HuH-7.5 (cell line): ENCODE data around the gene MARK1.

Experiments used
- DNase-seq: peaks from one replicate; pipeline ENCODE4 v3.0.0; 2011; ENCODE audit warnings: low spot score

MARK1 gene

DNA sequence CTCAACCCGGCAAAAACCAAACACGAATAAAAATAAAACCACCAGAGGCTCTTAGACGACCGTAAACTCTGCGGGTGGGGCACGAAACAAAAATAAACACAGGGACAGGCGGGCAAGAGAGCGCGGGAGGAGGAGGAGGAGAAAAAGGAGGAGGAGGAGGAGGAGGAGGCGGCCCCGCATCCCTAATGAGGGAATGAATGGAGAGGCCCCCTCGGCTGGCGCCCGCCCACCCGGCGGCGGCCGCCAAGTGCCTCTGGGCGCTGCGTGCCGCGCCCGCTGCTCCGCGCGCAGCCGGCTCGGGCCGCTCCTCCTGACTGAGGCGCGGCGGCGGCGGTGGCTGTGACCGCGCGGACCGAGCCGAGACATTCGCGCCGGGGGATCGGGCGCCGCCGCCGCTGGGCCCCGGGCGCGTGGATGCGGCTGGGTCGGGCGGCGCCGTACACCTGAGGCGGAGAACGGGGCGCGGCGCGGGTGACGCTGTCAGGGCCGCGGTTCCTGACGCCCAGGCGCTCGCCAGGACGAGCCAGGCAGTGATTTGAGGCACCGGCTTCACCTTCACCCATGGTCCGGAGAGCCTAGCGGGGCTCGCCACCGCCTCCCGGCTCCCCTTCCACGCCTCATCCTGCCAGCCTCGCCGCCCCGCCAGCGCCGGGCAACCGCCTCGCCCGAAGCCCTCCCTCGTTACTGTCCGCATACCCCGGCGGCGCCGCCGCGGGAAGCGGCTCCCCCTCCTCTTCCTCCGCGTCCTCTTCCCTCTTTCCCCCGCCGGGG lies at the start of gene MARK1:
MARK1 (plus strand) TSS at position 229 of the 771 bp plus-strand sequence. CDS start 687 bp downstream, outside the sequence.
- DNase-seq = peak; percentile 36

DNA sequence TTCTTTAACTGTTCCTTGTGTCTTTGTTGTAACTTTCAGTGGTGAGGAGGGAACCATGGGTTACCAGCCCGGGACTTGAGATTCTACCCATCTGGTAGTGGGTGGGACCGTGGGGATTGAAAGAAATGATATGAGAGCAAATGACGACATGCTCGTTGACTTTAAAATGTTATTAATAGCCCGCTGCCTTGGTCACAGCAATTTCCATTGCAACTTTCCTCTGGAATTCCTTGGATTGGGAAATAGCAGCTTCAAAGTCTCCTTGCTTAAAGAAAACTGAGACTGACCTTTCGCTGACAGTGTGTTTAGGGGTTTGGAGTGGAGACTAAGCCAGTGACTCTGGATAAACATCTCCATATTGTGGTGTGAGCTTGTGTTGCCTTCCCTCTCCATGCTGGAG lies 44.2 kb upstream of the MARK1 start:
- DNase-seq = no peak

DNA sequence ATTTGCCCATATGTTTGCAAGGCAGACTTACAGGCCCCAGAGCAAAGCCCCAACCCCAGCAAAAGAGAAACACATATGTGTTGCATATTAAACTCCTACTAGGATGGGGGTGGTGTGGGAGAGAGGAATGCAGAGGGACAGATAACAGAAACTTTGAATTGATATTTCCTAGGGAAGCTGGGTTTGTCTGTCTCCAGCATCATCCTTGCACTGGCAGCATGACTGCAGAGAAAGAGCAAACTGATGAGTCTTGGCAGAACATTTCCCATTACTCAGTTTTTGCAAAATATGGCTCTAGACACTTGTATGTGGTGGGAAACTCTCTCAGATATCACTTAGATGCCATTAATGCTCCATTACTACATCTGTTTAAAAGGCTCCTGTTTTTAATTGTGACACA lies 43.8 kb upstream of the MARK1 start:
- DNase-seq = no peak

DNA sequence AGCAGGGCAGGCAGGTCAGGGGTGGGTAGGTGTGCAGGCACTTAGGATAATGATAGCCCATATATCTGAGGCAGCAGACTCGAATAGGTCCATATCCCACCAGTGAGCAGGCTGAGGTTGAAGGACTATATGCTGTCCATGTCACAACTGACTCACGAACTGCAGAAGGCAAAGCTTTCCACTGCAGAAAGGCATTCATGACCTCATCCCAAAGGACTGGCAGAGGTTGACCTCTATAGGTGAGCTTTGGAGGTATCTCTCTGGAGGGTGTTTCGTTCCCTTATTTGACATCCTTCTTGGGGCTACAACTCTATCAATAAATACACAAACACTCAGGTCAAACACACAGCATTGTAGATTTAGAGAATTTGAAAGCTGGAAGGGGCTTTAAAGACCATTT lies 42.8 kb upstream of the MARK1 start:
- DNase-seq = no peak

DNA sequence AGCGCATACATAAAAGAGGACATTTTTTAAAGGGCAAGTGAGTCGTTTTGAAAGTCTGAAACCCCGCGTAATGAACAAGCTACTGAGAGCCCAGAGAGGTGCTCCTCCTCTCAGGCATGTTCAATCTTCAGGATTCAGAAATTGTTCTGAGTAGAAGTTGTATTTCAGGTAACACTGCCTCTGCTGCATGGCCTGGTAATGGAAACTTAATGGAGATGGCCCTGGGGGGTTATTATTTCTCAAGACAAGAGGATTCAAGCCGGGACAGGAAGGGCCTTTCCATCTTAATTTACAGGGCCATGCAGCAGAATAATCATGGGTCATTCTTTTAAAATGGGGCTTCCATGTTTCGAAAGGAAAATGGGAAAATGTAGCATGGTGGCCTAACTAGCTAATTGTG lies 42.1 kb upstream of the MARK1 start:
- no peak for DNase-seq

DNA sequence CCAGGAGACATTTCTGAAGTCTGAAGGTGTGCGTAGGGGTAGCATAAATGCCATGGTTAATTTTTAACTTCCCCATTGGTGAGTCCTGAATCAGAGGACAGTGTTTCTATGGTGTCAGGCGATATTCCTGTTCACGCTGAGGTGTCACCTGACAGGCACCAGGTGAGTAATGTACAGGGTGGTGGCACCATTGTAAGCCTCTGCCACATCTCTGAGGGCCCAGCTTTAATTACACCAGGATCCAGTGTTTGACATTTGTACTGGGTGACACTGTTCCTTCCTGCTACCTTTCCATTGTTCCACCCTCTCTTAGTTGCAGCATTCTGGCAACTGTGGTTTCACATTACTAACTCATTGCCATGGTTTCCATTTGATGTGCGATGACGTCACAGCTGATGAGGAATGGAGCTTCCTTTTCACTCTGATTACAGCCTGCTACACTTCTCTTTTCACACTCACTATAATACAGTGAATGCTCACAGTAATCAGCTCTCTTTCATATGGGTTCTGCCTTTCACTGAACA lies 40.6 kb upstream of the MARK1 start:
- DNase-seq = no peak

DNA sequence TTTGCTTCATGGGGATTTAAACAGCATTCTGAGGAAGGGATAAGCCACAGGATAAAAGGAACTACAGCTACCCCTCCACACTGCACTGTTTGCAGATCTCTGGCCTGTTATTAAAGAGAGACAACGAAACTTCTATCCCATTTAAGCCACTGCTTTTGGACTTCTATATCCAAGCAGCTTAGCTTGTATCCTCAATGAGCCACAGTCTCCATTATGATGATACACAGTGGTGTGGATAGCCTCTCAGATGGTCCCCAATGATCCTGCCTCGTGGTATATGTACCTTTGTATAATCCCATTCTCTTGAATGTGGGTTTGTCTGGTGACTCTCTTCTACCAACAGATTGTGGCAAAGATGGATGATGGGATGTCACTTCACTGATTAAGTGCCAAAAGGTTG lies 36.0 kb upstream of the MARK1 start:
- no peak for DNase-seq

DNA sequence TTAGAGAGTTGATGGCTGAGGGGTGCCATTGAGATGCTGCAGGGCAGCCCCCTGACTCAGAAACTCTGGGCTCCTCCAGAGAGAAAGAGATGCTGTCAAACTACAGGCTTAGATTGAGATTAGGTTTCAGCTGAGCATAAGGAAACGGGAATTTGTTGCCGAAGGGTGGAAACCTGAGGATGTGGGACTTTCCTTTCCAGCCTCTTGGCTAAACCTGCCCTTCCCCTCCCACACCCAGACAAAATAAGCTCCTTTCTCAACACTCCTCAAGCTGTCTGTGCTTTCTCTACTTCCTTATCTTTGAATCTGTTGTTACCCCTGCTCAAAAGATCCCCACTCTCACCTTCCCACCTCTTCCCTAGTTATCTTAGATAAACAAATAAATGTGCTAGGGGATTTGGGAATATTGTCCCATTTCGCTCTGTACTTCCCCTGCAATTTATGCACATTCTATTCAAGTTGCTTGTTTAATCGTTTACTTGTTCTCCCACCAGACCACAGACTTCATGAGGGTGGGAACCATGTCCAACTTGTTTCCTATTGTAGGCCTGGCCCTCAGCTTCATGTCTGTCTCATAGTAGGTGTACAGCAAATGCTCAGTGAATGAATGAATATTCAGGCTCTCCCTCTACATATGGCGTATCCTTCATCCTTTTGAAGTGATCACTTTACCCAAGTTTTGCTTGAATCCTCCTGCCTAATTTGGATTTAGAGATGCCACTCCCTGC lies 30.6 kb upstream of the MARK1 start:
- DNase-seq = no peak

DNA sequence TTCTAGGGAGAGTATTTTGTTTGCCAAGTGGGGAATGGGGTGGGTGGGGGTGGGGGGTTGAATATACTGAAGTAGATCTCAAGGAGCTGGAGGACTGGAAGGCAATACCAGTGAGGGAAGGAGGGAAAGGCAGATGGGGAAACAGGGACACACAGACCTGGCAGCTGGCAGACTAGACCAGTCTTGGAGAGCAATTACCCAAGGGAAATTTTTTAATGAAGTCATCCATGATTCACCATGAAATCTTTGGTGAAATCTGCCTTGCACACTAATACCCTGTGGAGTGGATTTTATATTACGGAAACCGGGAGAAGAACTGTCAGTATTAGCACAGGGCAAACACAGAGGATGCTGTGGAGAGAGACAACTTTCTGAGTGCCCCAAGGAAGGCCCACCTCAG lies 29.7 kb upstream of the MARK1 start:
- DNase-seq = no peak

DNA sequence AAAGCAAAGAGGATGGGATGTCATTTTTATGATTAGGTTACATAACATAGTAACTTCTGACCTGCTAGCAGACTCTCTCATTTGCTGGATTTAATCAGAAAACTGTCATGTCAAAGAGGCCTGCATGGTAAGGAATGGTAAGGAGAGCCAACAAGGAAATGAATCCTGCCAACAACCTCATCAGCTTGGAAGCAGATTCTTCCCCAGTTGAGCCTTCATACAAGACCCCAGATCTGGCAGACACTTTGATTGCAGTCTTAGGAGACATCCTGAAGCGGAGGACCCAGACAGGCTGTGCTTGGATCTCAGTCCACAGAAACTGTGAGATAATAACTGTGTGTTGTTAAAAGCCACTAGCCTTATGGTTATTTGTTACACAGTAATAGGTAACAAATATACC lies 27.6 kb upstream of the MARK1 start:
- no peak for DNase-seq

DNA sequence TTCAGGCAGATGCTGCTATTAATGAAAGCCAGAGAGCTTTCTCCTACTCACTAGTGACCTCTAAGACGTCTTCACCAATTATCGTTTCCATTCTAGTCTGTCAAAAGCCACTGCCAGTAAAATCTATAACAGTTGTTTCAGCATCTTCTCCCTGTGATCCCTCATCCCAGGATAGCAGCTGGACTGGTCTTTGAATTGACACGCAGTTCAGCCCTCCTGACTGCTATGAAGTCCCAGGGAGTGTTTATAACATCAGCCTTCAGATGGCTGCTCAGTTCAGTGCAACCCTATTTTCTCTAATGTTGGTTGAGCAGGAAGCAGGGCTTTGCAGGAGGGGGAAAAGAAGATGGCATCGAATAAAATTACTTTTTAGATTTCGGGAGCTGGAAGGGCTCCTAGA lies 23.6 kb upstream of the MARK1 start:
- no peak for DNase-seq

DNA sequence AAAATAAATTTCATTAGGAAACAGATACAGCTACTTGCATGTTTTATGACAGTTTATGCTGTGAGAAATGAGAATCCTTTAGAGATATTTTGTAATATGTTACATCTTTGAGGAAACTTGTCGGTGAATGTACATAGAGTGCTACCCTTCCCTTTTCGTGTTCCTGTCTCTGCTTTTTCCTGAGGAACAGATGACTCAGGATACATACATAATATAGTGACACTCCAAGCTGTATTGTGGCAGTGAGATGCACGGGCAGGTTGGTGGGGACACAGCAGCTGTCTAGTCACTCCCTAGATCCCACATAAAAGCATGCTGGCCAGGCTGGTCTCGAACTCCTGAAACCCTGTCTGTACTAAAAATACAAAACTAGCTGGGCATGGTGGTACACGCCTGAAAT lies 20.9 kb upstream of the MARK1 start:
- DNase-seq = no peak

DNA sequence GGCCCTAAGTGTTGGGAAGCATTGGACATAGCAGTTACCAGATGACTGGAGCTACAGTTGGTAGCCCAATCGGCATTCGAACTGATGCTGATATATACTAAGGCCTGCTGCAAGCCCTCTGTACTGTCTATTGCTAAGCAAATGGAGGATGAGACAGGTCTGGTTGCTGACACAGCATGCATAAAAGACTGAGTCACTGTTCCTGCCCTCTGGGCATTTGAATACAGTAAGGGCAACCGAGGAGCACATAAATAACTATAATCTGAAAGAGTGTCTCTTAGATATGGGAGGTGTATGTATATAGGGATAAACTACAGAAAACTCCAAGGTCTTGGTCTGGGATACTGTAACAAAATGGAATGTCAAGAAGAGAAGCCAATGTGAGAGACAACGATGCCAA lies 16.8 kb upstream of the MARK1 start:
- no peak for DNase-seq

DNA sequence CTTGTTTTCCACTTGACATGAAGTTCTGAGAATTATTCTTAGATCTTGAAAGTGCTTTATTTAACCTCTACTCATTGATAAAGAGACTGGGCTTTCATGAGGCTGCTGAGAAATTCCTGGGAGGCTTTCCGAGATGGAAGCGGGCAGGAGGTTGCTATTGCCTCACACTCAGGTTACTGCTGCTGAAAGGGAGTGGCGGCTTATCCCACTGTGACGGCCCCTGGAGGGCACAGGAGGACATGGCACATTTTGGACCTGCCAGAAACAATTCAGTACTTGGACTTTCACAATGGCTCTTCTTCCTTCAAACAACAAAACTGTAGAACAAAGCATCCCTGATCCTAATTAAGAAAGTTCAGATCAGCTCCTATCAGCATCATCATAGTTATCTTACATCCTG lies 16.2 kb upstream of the MARK1 start:
- no peak for DNase-seq

DNA sequence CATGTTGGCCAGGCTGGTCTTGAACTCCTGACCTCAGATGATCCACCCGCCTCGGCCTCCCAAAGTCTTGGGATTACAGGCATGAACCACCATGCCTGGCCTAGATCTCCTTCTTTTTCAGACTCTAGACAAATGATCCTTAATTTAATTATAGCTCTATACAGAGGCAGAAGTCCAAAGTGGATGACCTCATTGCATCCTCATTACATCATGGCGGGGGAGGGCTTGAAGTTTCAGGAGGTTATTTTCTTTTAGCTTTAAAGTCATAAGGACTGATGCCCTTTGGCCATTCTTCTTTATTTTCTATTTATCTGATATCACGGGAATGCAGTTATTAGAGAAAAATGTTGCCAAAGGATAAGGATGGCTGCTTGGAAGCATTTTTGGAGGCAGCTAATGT lies 14.1 kb upstream of the MARK1 start:
- DNase-seq = no peak

DNA sequence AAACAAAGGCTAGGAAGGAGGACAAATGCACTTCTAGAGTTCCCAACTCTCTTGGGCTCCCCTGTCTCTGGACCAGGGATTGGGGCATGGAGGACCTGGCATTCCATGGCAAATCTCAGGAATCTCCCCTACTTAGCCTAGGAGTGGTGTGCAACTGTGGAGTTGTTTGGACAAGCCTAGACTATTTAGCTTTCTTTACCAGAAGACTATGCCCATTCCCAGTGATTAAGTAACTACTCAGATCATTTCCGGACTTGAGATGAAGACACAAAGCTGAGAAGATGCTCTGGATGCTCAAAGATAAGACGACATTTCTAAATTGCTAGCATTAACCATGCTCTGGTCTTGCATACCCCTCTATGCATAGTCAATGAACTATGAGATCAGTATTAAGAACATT lies 13.7 kb upstream of the MARK1 start:
- DNase-seq = no peak

DNA sequence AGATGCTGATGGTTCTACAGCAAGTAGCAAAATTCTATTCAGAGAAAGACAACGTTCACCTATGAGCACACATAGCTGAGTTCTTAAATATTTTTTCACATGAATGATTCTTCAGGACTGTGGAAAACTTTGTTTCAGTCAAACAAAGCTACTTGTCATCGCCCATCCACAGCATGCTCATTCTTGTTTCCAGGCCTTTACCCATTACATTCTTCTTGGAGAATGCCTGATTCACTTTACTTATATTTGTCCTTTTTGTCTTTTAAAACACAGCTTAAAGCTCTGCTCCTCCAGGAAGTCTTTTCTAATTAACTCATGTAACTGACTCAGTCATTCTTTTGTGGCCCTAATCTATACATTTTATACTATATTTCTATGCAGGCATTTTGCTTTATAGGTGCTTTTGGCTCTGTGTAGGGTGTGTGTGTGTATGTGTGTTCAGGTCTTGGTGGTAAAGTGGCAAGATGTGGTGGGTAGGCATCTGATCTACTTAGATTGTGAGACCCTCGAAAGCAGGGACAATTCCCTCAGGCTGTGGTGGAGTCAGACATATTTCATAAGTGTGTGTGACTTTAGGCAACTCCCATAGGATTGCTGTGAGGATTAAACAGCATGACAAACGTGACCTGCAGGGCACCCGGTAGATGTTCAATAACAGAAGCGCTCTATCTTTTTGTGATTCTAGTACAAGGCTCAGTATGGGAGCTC lies 11.8 kb upstream of the MARK1 start:
- DNase-seq = no peak

DNA sequence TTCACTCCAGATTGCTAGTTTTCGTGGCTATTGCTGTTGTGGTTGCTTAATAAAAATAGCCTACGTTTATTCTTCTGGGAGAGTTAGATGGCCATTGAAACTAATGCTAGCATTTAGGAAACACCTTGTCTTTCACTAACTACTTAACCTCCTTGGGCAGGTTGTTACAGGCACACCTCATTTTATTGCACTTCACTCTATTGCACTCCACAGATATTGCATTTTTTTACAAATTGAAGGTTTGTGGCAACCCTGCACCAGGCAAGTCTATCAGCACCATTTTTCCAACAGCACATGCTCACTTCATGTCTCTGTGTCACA lies 11.3 kb upstream of the MARK1 start:
- DNase-seq = no peak

DNA sequence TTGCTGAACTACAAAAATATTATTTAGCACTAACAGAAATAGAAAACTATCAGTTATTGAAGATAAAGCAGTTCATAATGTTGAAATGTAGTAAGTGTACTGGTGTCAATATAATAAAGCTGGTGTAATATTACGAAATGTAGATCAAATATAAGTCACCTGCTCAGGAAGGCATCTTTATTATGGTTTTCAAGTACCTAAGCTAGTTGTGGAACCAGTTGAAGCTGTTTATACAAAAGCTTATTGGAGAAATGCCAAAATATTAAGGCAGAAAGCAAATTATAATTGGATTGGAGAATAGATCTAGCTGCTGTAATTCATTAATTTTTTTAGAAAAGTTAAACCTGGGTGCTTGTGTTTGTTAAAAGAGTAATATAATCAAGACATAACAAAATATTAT lies 6.2 kb upstream of the MARK1 start:
- no peak for DNase-seq

DNA sequence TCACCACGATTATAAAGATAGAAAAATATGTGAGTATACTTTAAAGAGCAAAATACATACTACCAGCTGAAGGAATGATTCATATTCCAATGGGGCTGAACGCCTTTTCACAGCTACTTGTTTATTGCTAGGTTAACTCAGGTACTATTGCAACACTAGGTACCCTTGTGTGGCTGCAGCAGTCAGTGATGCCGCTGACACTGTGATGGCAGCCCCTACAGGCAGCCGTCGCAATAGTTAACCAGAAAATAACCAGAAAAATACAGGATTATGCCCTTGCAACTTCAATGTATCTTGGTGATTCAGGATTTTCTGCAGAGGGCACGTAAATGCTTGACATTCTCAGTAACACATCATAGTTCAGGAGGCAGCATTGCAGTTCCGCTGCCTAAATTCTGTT lies 1.6 kb upstream of the MARK1 start:
- peak; percentile 44 for DNase-seq

DNA sequence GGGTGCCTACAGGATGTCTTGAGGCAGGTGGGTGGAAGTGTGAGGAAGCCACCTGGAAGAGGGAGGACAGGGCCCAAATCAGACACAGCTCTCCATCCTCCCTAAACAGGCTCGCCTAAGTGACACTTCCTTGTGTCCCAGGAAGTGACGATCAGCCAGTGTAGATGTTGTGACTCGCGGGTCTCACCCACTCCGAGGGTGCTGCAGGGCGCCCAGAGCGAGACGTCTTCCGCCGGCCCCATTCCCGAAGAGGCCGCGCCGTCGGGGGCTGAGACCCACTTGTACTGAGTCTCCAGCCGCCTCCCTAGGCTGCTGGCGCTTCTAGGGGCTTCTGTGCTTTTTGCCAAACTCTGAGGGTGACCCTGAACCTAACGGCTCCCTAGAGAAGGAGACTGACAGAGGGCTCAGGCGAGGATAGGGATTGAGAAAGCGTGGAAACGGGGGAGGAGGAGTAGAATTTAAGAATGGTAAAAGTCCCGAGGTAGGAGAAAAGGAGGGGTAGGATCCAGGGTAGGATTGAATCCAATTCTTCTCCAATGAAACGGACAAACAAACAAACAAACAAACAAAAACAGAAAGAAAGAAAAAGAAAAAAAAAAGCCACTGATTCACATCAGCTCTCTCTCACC lies 543 bp upstream of the MARK1 start:
- peak; percentile 17 for DNase-seq

DNA sequence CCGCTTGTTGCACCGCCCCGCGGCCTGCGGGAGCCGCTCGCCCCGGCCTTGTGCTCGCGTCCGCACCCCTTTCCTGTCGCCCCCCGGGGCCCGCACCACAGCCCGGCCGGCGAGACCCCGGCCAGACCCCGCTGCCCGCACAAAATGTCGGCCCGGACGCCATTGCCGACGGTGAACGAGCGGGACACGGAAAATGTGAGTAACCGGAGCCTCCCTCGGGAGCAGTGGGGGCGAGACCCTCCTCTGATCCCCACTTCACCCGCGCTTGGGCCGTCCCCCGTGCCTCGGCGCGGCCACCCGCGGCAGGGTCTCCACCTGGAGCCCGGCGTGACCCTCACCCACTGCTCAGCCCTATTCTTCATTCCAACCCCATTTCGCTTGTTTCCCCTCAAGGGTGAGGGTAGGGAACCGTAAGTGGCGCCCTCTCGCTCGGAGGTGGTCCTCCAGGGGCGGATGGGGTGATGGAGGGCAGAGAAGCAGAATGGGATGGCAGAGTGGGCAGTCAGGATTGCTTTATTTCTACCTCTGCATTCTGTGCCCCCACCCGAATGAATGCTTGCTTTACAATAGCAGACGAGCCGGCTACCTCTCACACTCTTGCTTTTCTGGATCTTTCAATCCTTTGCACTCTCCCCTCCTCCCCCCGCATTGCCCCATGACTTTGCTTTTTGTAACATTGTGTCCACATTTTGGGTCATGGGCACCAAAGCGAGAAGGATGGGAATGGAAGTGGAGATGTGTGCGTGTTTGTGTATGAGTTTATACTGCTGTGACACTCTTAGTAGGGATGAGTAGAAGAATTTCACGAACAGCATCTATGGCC lies 954 bp downstream of the MARK1 start:
- DNase-seq = no peak
